ENCODE data around the gene NLRC5. TPM values are rescaled to one million over a fixed set of nuclear protein-coding genes. Genes with fewer than 3 reads are reported as not detected.
A peak's percentile ranks its signal among the peaks of the same experiment; 100 is the strongest.

The NLRC5 gene
- total RNA-seq, 1 experiment from 2014 or later, result 2.4 TPM

- no peaks in the 10 kb centered on the region; a peak in 1 of 5 replicates for H3K9me3 Mint-ChIP-seq
- no peaks in the 10 kb centered on the region for H3K23me2 ChIP-seq (ENCODE audit: insufficient read length, low read depth, low read length, poor library complexity, severe bottlenecking)
- H4K20me1 ChIP-seq (ENCODE audit: control insufficient read depth, insufficient read depth, insufficient read length), result no peaks in the 10 kb centered on the region
- H4K5ac ChIP-seq (ENCODE audit: insufficient read length, low read depth, low read length), result no peak overlapping the region
- no peak for DNase-seq
- no peak overlapping the region for H3K9ac ChIP-seq (ENCODE audit: extremely low read depth, insufficient read length, low read length)
- peaks cover 4% of the 10 kb centered on the region for H3K27me3 Mint-ChIP-seq (ENCODE audit: low read depth)
- no CpG with 5 or more reads among the region's 2 CpGs for WGBS (ENCODE audit: extremely low coverage, insufficient read length, low lambda C conversion rate)
- no peak overlapping the region for H2BK120ac ChIP-seq (ENCODE audit: low read depth, low read length, poor library complexity, severe bottlenecking)
- no peak overlapping the region for H4K8ac ChIP-seq (replicated peaks; ENCODE audit: insufficient read length, low read depth, low read length)
- no peaks in the 10 kb centered on the region for H3K79me2 ChIP-seq (ENCODE audit: insufficient read depth, low read length)
- H2AK5ac ChIP-seq (ENCODE audit: insufficient read length, low read length), result no peak overlapping the region
- H2BK5ac ChIP-seq (ENCODE audit: insufficient read length, low read length), result no peak overlapping the region
- no peak overlapping the region for H4K91ac ChIP-seq (ENCODE audit: insufficient read length, low read depth, low read length)
- H3K4me2 ChIP-seq (ENCODE audit: insufficient read depth, insufficient read length, low read length), result no peak overlapping the region
- peak overlapping the region in 2 of 3 experiments; percentile 21 to 65; a peak in 3 of 7 replicates for H3K27ac Mint-ChIP-seq
- no peak overlapping the region for H2AFZ ChIP-seq (ENCODE audit: low read length)
- H3K18ac ChIP-seq (ENCODE audit: insufficient read length, low read depth, low read length), result no peak overlapping the region
- H3K4me3 Mint-ChIP-seq, result no peak overlapping the region
- no peak overlapping the region for H2BK12ac ChIP-seq (ENCODE audit: insufficient read length, low read depth, low read length)
- no peaks in the 10 kb centered on the region for H3K9me3 ChIP-seq (ENCODE audit: control insufficient read depth, low read depth, low read length)
- no peak overlapping the region for H3T11ph ChIP-seq (ENCODE audit: low read length)
- no peak overlapping the region for H3K23ac ChIP-seq (ENCODE audit: insufficient read length, low read depth, low read length)
- peaks cover 5 to 23% of the 10 kb centered on the region in 2 experiments for H3K4me1 Mint-ChIP-seq
- peaks cover 3% of the 10 kb centered on the region; the same call in 1 of the 2 replicates for H3K4me1 ChIP-seq (ENCODE audit: insufficient read depth, low read length)
- H3K4ac ChIP-seq (ENCODE audit: low read depth, low read length), result no peak overlapping the region
- H2BK20ac ChIP-seq (ENCODE audit: low read depth, low read length, poor library complexity, severe bottlenecking), result no peak overlapping the region
- no peaks in the 10 kb centered on the region for H3K27me3 ChIP-seq (ENCODE audit: insufficient read depth, low read length)
- H3K14ac ChIP-seq (ENCODE audit: insufficient read depth, low read length), result no peak overlapping the region
- no peak overlapping the region for H3K56ac ChIP-seq (ENCODE audit: insufficient read length, low read depth, low read length)
- H3K36me3 Mint-ChIP-seq (ENCODE audit: insufficient read depth in 1 of 3, low read depth in 3 of 3), result no peaks in the 10 kb centered on the region
- H3K27ac ChIP-seq (ENCODE audit: insufficient read length, low read depth, low read length), result no peak overlapping the region
- no peak for TF ChIP-seq CTCF (conservative IDR thresholded peaks at IDR 0.05)
- H3K79me1 ChIP-seq (ENCODE audit: insufficient read depth, low read depth, low read length, poor library complexity, severe bottlenecking), result no peaks in the 10 kb centered on the region
- no peak overlapping the region for H2BK15ac ChIP-seq (ENCODE audit: low read depth, low read length)
These were observed 58.7 kb downstream of the NLRC5 start for GRCh38 chr16:57048095-57048494.

All from H9 (cell line).